Measurements from ENCODE around the gene ZFP64.

Gene ZFP64

DNA sequence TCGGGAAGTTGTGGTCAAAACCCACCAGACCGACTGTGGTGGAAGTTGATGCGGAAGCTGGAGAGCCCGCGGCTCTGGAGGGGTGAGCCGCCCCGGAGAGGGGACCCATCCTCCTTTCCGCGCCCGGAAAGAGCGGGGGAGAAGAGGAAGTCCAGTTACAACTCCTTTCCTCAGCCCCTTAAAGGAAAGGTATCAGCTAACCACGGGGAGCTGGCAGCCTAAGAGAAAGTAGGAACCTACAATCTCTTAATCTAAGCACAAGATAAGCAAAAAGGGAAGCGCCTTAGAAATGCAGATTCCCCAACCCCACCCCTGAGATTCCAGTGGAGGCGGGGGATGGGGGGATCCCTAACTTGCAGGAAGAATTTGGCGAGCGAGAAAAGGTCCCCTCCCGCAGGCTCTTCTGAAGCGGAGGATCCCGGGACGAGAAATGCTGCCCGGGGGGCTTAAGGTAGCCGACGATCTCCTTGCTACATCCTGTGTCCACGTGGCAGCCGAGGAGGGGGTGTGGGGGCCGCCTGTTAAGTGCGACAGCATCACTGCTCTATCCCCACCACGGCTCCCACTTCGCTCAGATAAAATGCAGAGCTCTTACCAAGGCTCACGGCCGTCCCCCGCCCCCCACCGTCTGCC, 87.5 kb downstream of the ZFP64 start:
- DNase-seq: no peak

DNA sequence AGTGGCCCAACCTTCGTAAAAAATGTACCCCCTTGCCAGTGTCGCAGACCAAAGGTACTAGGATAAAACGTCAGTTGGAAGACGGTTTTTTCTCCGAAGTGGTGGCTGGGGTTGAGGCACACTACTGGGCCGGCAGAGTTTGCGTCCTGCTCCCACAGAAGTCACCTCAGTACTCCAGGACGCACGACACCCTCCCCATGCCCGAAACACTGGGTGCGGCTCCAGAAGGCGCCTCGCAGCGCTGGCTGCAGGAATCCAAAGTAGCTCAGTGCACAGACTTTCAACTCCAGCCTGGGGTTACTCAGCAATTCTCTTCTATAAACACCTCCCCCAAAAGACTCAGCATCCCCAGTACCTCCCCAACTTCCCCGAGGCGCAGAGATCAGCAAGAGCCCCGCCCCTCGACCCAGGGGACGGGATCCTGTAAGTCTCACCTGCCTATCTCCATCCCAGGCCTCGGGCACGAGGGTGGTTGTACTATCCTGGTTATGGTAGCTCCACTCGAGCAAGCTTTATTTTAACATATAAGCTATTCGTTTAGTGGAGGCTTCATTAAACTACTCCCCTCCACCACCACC, 88.2 kb downstream of the ZFP64 start:
- no peak for DNase-seq

- no peak for DNase-seq
Observed at GRCh38 chr20:52102559-52102958, 89.0 kb downstream of the ZFP64 start.

GRCh38 chr20:52102126-52102525, 89.5 kb downstream of the ZFP64 start:
- no peak for DNase-seq

All from NCI-H1436 treated with DMSO at 0.1 percent for 48 hours (cell line).